ENCODE measurements around the gene BCAT1.
A peak's percentile ranks its signal among the peaks of the same experiment; 100 is the strongest.

BCAT1 gene, protein sequence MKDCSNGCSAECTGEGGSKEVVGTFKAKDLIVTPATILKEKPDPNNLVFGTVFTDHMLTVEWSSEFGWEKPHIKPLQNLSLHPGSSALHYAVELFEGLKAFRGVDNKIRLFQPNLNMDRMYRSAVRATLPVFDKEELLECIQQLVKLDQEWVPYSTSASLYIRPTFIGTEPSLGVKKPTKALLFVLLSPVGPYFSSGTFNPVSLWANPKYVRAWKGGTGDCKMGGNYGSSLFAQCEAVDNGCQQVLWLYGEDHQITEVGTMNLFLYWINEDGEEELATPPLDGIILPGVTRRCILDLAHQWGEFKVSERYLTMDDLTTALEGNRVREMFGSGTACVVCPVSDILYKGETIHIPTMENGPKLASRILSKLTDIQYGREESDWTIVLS

DNA sequence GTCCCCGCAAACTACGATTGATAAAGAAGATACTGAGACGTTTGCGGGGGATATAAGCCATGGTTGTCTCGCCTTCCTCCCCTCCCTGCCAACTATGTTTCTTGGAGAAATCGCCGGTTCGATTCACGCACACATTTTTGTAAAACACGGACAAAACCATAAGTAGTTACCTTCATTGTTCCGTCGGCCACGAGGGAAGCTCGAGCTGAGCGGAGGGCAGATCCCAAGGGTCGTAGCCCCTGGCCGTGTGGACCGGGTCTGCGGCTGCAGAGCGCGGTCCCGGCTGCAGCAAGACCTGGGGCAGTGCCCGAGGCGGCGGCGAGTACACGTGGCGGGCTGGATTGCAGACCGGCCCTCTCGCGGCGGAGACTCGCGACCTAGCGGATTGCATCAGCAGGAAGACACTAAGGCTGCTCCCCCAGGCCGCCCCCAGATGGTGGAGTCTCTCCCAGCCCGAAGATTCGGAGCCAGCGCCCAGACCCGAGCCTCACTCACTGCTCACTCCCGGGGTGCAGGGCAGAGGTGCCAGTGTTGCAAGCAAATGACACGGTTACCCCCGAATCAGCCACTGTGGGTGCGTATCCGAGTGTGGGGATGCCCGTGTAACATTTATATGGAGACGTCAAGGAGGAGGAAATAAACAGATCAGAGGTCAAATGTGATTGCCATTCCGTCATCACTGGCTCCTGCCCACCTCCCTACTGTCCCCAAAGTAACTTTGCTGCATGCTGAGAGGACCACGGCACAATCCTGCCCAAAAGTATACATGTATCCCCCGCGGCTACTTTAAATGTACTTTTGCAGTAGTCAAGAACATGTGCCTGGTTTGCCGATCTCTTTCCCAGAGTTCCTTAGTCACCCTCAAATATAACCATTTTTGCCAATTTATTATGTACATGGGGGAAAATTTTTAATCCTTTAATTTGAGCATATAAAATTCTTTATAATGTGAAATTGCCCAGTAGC is at the start of gene BCAT1:
Gene BCAT1 (minus strand): TSS at position 345 of the 966 bp plus-strand sequence. CDS start 169 bp downstream, at position 176.
- Histone ChIP-seq H3K9ac (ENCODE audit: low read length in 2 of 2) (peak within 1 kb of the TSS; percentile 43 to 60), H3K4me3 (ENCODE audit: low read length in 2 of 2) (peak within 1 kb of the TSS; percentile 62 to 81), H3K9me3 (ENCODE audit: control insufficient read depth in 2 of 2, low read length in 2 of 2) (no peaks in the 10 kb centered on the region), H3K27ac (ENCODE audit: low read length) (no peak within 1 kb of the TSS), H3K4me1 (ENCODE audit: control insufficient read depth, insufficient read depth, low read length) (peaks cover 11% of the 10 kb centered on the region), H3K27me3 (ENCODE audit: control insufficient read depth in 1 of 2, insufficient read depth in 2 of 2, low read length in 2 of 2) (peaks cover 0 to 6% of the 10 kb centered on the region in 2 donors), H3K36me3 (ENCODE audit: control insufficient read depth in 2 of 2, insufficient read depth in 2 of 2, low read length in 2 of 2) (no peaks in the 10 kb centered on the region)

DNA sequence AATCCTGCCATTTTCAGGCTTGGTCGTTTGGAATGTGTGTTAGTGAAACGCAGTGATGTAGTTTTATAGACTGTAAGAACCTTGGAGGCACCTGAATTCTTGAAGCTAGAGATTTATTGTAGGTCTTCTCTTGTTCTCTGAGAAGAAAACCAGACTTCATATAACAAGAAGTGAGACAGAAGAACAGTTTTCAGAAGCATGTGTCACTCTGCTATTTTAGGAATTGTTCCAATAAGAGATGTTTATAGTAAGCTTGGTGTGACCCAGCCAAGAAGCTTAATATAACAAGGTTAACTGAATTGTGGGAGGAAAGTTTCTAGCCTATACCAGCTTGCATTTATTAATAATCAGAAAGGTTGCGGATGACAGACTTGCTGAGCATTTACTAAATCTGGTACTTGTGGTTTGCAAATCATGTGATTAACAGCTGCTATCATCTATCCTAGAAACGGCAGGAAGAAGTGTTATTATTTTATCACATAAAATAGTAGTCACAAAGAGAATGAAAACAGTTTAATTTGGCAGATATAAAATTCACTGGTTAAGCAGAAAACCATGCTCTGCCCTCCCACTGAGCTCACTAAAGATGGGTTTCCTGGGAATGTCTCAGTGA is 49.2 kb upstream of the BCAT1 start:
- Histone ChIP-seq H3K4me3 (ENCODE audit: low read length in 2 of 2) (peak overlapping the region in 1 of 2 donors; percentile 16), H3K27ac (ENCODE audit: low read length) (no peak overlapping the region)

DNA sequence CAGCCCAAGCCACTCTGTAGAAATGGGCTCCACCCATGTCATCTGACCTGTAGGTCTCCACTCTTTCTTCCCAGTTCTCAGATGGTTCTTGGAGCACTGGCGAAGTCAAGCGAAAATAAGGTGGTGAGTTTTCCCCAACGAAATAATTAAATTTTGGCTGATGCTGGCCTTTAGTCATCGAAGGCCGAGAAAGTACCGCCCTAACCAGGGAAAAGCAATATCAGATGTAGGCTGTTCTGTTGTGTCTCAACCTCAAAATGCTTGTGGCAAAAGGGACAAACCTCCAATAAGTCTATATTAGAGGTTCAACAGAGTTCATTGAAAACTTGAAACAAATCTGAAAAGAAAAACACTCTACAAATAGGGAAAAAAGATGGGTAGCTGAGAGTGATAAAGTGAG is 48.6 kb upstream of the BCAT1 start:
- Histone ChIP-seq H3K27ac (ENCODE audit: low read length) (no peak overlapping the region), H3K9ac (ENCODE audit: low read length in 2 of 2) (no peak overlapping the region)

More for the DNA sequence above, 49.2 kb upstream of the BCAT1 start:
- Histone ChIP-seq H3K4me1 (ENCODE audit: control insufficient read depth, insufficient read depth, low read length) (no peaks in the 10 kb centered on the region), H3K9me3 (ENCODE audit: control insufficient read depth in 2 of 2, low read length in 2 of 2) (no peaks in the 10 kb centered on the region), H3K36me3 (ENCODE audit: control insufficient read depth in 2 of 2, insufficient read depth in 2 of 2, low read length in 2 of 2) (no peaks in the 10 kb centered on the region), H3K9ac (ENCODE audit: low read length in 2 of 2) (no peak overlapping the region), H3K27me3 (ENCODE audit: control insufficient read depth in 1 of 2, insufficient read depth in 2 of 2, low read length in 2 of 2) (no peaks in the 10 kb centered on the region)

DNA sequence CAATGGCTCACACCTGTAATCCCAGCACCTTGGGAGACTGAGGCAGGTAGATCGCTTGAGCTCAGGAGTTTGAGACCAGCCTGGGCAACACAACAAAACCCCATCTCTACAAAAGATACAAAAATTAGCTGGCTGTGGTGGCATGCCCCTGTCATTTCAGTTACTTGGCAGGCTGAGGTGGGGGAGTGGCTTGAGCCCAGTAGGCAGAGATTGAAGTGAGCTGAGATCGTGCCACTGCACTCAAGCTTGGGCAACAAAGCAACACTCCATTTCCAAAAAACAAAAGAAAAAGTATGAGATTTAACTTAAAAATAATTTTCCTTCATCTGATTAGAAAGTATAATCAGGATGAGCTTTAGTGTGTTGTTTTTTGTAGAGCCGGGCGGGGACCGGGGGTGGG is 47.9 kb upstream of the BCAT1 start:
- no peaks in the 10 kb centered on the region for H3K4me1 ChIP-seq (ENCODE audit: control insufficient read depth, insufficient read depth, low read length)
- no peak overlapping the region for H3K9ac ChIP-seq (ENCODE audit: low read length in 2 of 2)
- H3K36me3 ChIP-seq (ENCODE audit: control insufficient read depth in 2 of 2, insufficient read depth in 2 of 2, low read length in 2 of 2): no peaks in the 10 kb centered on the region
- H3K4me3 ChIP-seq (ENCODE audit: low read length in 2 of 2): no peak overlapping the region
- H3K27ac ChIP-seq (ENCODE audit: low read length): no peak overlapping the region
- H3K9me3 ChIP-seq (ENCODE audit: control insufficient read depth in 2 of 2, low read length in 2 of 2): no peaks in the 10 kb centered on the region
- no peaks in the 10 kb centered on the region for H3K27me3 ChIP-seq (ENCODE audit: control insufficient read depth in 1 of 2, insufficient read depth in 2 of 2, low read length in 2 of 2)

More for the DNA sequence above, 48.6 kb upstream of the BCAT1 start:
- Histone ChIP-seq H3K4me3 (ENCODE audit: low read length in 2 of 2) (no peak overlapping the region), H3K27me3 (ENCODE audit: control insufficient read depth in 1 of 2, insufficient read depth in 2 of 2, low read length in 2 of 2) (no peaks in the 10 kb centered on the region), H3K9me3 (ENCODE audit: control insufficient read depth in 2 of 2, low read length in 2 of 2) (no peaks in the 10 kb centered on the region), H3K4me1 (ENCODE audit: control insufficient read depth, insufficient read depth, low read length) (no peaks in the 10 kb centered on the region), H3K36me3 (ENCODE audit: control insufficient read depth in 2 of 2, insufficient read depth in 2 of 2, low read length in 2 of 2) (no peaks in the 10 kb centered on the region)

DNA sequence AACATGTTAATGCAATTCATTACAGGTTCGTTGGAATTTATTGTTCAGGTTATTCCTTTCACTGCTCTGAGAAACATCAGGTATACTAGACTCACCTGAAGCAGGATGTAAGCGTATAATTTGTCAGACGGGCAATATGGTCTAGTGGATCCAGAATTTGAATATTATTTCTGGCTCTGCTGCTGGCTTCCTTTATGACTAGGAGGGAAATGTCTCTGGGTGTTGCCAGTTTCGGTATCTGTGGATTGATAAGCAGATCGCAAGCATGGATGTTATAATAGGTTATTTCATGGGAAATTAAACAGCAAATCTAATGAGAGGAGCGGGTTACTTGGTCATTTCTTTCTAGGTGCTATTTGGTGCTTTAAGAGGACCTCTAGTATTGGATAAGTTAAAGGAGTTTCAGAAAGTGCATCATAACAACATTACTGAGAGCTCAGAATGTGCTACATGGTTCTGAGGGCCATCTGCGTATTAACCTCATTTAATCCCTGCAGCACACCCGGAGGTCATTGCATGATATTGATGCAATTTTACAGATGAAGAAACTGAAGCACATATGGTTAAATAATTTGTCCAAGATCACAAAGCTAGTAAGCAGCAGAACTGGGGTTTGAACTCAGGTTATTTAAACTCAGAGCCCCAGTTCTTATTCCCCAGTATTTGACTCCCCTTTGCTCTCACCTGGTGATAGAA is 47.3 kb upstream of the BCAT1 start:
- Histone ChIP-seq H3K36me3 (ENCODE audit: control insufficient read depth in 2 of 2, insufficient read depth in 2 of 2, low read length in 2 of 2) (no peaks in the 10 kb centered on the region), H3K27ac (ENCODE audit: low read length) (no peak overlapping the region), H3K4me1 (ENCODE audit: control insufficient read depth, insufficient read depth, low read length) (no peaks in the 10 kb centered on the region), H3K4me3 (ENCODE audit: low read length in 2 of 2) (no peak overlapping the region), H3K9ac (ENCODE audit: low read length in 2 of 2) (no peak overlapping the region), H3K9me3 (ENCODE audit: control insufficient read depth in 2 of 2, low read length in 2 of 2) (no peaks in the 10 kb centered on the region), H3K27me3 (ENCODE audit: control insufficient read depth in 1 of 2, insufficient read depth in 2 of 2, low read length in 2 of 2) (no peaks in the 10 kb centered on the region)

DNA sequence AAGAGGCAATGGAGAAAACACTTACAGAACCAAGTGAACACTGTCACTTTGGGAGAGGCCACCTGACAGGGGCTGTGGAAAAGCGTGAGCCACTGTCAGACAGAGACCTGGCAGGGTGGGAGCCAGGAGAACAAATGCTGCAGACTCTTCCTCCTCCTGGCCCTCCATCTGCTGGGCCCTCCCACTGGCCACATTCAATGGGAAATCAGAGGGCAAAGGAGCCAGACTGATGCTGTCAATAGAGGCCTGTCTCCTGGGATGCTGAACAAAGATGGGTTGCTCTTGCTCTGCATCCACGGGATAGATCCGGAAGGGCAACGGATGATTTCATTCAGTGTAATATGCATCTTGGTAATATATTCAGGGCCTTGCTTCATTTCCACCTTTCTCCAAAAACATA is 44.9 kb upstream of the BCAT1 start:
- H3K9ac ChIP-seq (ENCODE audit: low read length in 2 of 2): no peak overlapping the region
- no peaks in the 10 kb centered on the region for H3K27me3 ChIP-seq (ENCODE audit: control insufficient read depth in 1 of 2, insufficient read depth in 2 of 2, low read length in 2 of 2)
- H3K27ac ChIP-seq (ENCODE audit: low read length): no peak overlapping the region
- H3K9me3 ChIP-seq (ENCODE audit: control insufficient read depth in 2 of 2, low read length in 2 of 2): no peaks in the 10 kb centered on the region
- H3K4me3 ChIP-seq (ENCODE audit: low read length in 2 of 2): no peak overlapping the region
- H3K4me1 ChIP-seq (ENCODE audit: control insufficient read depth, insufficient read depth, low read length): no peaks in the 10 kb centered on the region
- no peaks in the 10 kb centered on the region for H3K36me3 ChIP-seq (ENCODE audit: control insufficient read depth in 2 of 2, insufficient read depth in 2 of 2, low read length in 2 of 2)

DNA sequence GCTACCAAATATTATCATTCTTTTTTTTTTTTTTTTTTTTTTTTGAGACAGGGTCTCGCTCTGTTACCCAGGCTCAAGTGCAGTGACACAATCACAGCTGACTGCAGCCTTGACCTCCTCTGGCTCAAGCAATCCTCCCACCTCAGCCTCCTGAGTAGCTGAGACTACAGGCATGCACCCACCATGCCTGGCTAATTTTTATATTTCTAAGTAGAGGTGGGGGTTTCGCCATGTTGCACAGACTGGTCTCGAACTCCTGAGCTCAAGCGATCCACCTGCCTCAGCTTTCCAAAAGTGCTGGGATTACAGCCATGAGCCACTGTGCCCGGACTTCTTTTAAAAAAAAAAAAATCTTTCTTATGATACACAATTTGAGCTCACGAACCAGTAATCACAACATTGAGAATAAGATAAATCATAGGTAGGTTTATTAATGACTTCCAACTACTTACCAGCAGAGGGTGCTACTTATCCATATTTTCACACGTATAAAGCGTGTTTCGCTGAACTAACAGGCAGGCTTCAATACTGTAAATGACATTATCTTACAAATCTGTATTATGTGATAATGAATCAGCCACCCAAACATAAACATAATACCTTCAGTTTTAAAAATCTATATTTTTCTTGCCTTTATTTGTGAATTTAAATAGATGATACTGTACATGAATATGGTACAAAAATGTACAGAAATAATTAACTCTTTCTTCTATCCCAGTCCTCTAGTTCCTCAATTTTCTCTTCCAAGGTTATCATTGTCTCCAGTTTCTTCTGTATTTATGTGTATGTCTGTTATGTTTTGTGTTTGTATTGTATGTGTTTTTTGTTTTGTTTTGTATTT is 42.5 kb upstream of the BCAT1 start:
- no peak overlapping the region for H3K27ac ChIP-seq (ENCODE audit: low read length)
- H3K36me3 ChIP-seq (ENCODE audit: control insufficient read depth in 2 of 2, insufficient read depth in 2 of 2, low read length in 2 of 2): no peaks in the 10 kb centered on the region
- H3K27me3 ChIP-seq (ENCODE audit: control insufficient read depth in 1 of 2, insufficient read depth in 2 of 2, low read length in 2 of 2): no peaks in the 10 kb centered on the region
- H3K4me1 ChIP-seq (ENCODE audit: control insufficient read depth, insufficient read depth, low read length): no peaks in the 10 kb centered on the region
- H3K4me3 ChIP-seq (ENCODE audit: low read length in 2 of 2): no peak overlapping the region
- H3K9me3 ChIP-seq (ENCODE audit: control insufficient read depth in 2 of 2, low read length in 2 of 2): no peaks in the 10 kb centered on the region
- H3K9ac ChIP-seq (ENCODE audit: low read length in 2 of 2): no peak overlapping the region

DNA sequence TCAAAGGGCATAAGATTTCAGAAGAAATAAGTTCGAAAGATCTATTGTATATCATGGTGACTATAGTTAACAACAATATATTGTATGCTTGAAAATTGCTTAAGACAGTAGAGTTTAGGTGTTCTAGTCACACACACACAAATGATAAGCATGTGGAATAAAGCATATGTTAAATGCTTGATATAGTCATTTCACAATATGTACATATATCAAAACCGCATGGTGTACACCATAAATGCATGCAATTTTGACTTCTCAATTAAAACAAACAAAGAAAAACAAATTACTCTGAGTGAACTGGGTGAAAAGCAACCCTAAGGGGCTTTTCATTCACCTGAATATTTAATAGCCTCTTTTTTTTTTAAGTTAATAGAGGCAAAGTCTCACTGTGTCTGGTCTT is 40.3 kb upstream of the BCAT1 start:
- Histone ChIP-seq H3K4me1 (ENCODE audit: control insufficient read depth, insufficient read depth, low read length) (no peaks in the 10 kb centered on the region), H3K9ac (ENCODE audit: low read length in 2 of 2) (no peak overlapping the region), H3K9me3 (ENCODE audit: control insufficient read depth in 2 of 2, low read length in 2 of 2) (no peaks in the 10 kb centered on the region), H3K27me3 (ENCODE audit: control insufficient read depth in 1 of 2, insufficient read depth in 2 of 2, low read length in 2 of 2) (no peaks in the 10 kb centered on the region), H3K36me3 (ENCODE audit: control insufficient read depth in 2 of 2, insufficient read depth in 2 of 2, low read length in 2 of 2) (no peaks in the 10 kb centered on the region), H3K27ac (ENCODE audit: low read length) (no peak overlapping the region), H3K4me3 (ENCODE audit: low read length in 2 of 2) (no peak overlapping the region)

DNA sequence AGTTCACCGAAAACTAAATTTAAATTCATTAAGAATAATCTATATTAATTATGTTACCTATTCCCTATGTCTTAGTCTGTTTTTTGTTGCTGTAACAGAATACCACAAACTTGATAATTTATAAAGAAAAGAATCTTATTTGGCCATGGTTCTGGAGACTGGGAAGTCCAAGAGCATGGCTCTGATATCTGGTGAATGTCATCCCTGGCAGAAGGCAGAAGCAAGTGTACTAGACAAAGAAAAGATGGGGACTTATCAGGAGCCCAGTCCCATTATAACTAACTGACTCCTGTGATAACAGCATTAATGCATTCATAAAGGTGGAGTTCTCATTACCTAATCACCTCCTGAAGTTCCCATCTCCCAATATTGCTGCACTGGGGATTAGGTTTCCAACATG is 33.3 kb upstream of the BCAT1 start:
- H3K36me3 ChIP-seq (ENCODE audit: control insufficient read depth in 2 of 2, insufficient read depth in 2 of 2, low read length in 2 of 2): no peaks in the 10 kb centered on the region
- no peak overlapping the region for H3K27ac ChIP-seq (ENCODE audit: low read length)
- no peak overlapping the region for H3K4me3 ChIP-seq (ENCODE audit: low read length in 2 of 2)
- no peaks in the 10 kb centered on the region for H3K27me3 ChIP-seq (ENCODE audit: control insufficient read depth in 1 of 2, insufficient read depth in 2 of 2, low read length in 2 of 2)
- H3K9me3 ChIP-seq (ENCODE audit: control insufficient read depth in 2 of 2, low read length in 2 of 2): no peaks in the 10 kb centered on the region
- H3K4me1 ChIP-seq (ENCODE audit: control insufficient read depth, insufficient read depth, low read length): no peaks in the 10 kb centered on the region
- H3K9ac ChIP-seq (ENCODE audit: low read length in 2 of 2): no peak overlapping the region

All from stomach smooth muscle (tissue), 2 donors.